ENCODE measurements around the gene CFAP77. TPM values are rescaled to one million over a fixed set of nuclear protein-coding genes. Genes with fewer than 3 reads are reported as not detected.

CFAP77 gene
- total RNA-seq, 3 donors from 2014 or later, result not detected

- intact Hi-C loops (cut with DNase I; ENCODE audit: low total_unique reads), result loop anchor here (2.0 kb wide), 1 partner anchor 25 kb away; no protein-coding TSS in a partner anchor
- Histone ChIP-seq H3K9me3 (no peaks in the 10 kb centered on the region), H3K27ac (no peak overlapping the region)
Measured at GRCh38 chr9:132615774-132616173, 205.8 kb downstream of the CFAP77 start.

GRCh38 chr9:132616725-132617124 is 206.7 kb downstream of the CFAP77 start:
- no peak overlapping the region for H3K27ac ChIP-seq
- TF ChIP-seq POLR2A (IDR thresholded peaks at IDR 0.05), result no peak
- no peak for TF ChIP-seq POLR2AphosphoS5 (IDR thresholded peaks at IDR 0.05)
- no peak for TF ChIP-seq CTCF (IDR thresholded peaks at IDR 0.05)
- no peaks in the 10 kb centered on the region for H3K36me3 ChIP-seq
- no peaks in the 10 kb centered on the region for H3K27me3 ChIP-seq
- DNase-seq (ENCODE audit: low spot score in 2 of 2), result no peak
- intact Hi-C loops (cut with DNase I; ENCODE audit: low total_unique reads), result loop anchor here (2.0 kb wide), 1 partner anchor 24 kb away; no protein-coding TSS in a partner anchor
- no peaks in the 10 kb centered on the region for H3K4me1 ChIP-seq
- no peaks in the 10 kb centered on the region for H3K9me3 ChIP-seq
- no peak overlapping the region for H3K4me3 ChIP-seq

More at GRCh38 chr9:132615774-132616173, 205.8 kb downstream of the CFAP77 start:
- Histone ChIP-seq H3K4me3 (no peak overlapping the region), H3K4me1 (no peaks in the 10 kb centered on the region), H3K27me3 (no peaks in the 10 kb centered on the region), H3K36me3 (no peaks in the 10 kb centered on the region)
- DNase-seq (ENCODE audit: low spot score in 2 of 2), result no peak
- TF ChIP-seq CTCF (IDR thresholded peaks at IDR 0.05), result no peak
- TF ChIP-seq POLR2A (IDR thresholded peaks at IDR 0.05), result no peak
- TF ChIP-seq POLR2AphosphoS5 (IDR thresholded peaks at IDR 0.05), result no peak

GRCh38 chr9:132622159-132622558 is 212.1 kb downstream of the CFAP77 start:
- no peaks in the 10 kb centered on the region for H3K9me3 ChIP-seq
- intact Hi-C loops (cut with DNase I; ENCODE audit: low total_unique reads), result no loop called here

More at GRCh38 chr9:132622159-132622558, 212.1 kb downstream of the CFAP77 start:
- Histone ChIP-seq H3K4me1 (no peaks in the 10 kb centered on the region), H3K27ac (no peak overlapping the region), H3K36me3 (no peaks in the 10 kb centered on the region), H3K27me3 (no peaks in the 10 kb centered on the region), H3K4me3 (no peak overlapping the region)
- TF ChIP-seq CTCF (IDR thresholded peaks at IDR 0.05), result no peak
- TF ChIP-seq POLR2A (IDR thresholded peaks at IDR 0.05), result no peak
- no peak for TF ChIP-seq POLR2AphosphoS5 (IDR thresholded peaks at IDR 0.05)
- no peak for DNase-seq (ENCODE audit: low spot score in 2 of 2)

Other genes starting within 250 kb of the CFAP77 start
- gene NTNG2, start 248.2 kb upstream of the CFAP77 start, total RNA-seq, result 1 to 10 TPM in 1 of 3 donors, under 1 TPM in 2; under 0.01 to 1.9 (median 0.29) TPM
- 10 to 100 TPM; 56.2 to 83.6 (median 80.3) TPM for gene SETX, start 55.2 kb upstream of the CFAP77 start, total RNA-seq
- gene TTF1, start 3.4 kb upstream of the CFAP77 start, total RNA-seq, result 10 to 100 TPM; 11.2 to 18.0 (median 16.8) TPM
- not detected for gene BARHL1, start 172.4 kb downstream of the CFAP77 start, total RNA-seq

Data from breast epithelium (tissue), 4 donors.